NCI-H524 treated with DMSO at 0.1 percent for 48 hours (cell line): ENCODE data around the gene CD247.

Experiments used
- DNase-seq: peaks from one replicate; lab custom pipeline; 2025; lab: John Stamatoyannopoulos, UW

The CD247 gene

DNA sequence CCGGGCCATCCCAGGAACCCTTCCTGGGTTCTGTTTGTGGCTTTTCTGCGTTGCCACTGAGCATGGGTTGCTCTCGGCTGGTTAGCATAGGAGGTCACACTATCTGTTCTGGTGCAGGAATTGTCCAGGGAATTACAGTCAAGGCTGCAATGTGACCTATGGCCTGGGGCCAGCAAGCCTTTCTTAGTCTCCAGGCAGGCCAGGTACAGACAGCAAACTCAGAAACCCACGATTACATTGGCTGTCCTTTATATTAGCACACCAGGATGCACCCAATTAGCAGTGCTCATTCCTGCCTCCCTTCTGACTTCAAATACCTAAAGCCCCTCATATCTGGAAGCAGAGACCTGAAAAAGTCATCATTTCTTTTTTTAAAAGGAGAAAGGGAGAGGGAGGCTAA is 55.2 kb downstream of the CD247 start:
- DNase-seq: no peak

GRCh38 chr1:167462341-167462740 is 56.0 kb downstream of the CD247 start:
- DNase-seq: no peak

DNA sequence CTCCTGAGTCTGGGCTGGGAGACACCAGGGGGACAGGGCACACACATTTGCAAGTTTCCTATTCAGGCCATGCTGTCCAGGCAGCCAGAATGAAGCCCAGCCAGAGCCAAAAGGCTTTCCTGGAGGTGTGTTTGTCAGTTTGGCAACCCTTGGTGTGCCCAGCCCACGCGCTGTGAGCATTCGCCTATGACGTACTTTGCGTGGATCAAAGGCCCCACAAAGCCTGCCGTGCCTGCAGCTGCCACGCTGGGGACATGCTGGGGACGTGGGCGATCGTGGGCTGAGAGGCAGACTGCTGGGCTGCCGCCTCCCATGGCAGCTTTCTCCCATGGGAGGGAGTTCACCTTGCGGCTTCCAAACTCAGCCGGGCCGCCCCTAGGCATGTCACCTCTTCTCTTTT is 57.5 kb downstream of the CD247 start:
- no peak for DNase-seq

DNA sequence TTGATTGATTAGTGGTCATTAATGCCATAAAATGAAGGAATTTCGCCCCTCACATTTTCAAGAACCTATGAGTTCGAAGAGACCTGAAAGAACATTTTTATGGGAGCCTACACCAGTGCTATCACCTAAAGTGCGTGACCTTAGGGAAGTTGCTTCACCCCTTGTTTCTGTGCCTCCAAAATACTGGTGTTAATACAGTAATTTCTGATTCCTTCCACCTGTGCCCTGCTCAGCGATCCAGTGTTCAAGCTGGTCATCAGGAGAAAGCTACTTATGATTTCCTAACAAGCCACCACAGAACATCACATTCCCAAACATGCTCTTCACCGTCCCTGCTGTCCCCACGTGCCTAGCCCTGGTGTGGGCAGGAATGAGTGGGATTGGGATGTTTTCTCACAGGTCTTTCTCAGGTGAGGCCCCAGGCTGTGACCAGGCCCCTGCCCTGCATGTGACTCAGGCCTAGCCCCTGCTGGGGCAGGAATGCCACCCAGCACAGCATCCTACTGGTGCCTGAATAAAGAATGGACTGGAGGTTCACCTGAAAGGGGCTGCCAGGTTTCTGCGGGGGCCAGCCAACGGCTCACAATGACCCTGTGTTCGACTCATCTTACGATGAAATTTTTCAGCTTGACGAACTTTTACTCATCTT is 60.3 kb downstream of the CD247 start:
- DNase-seq: no peak

DNA sequence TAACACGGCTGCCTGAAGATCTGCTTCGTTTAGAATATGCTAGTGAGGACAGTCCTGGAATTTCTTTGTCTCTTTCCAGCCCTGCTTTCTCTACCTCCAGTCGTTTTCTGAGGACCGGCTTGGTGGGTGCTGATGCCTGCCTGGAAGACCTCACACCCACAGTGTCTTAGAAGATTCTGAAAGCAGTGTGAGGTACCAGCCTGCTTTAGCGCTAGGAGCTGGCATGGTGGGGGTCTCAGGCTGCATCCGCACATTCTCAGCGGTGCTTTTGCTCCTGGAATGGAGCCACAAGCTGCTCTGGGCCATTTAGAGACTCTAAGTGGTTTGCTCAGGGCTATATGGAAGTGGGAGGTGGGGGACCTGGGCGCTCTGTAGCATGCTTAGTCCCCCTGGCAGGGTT is 61.4 kb downstream of the CD247 start:
- no peak for DNase-seq

GRCh38 chr1:167456524-167456923 is 61.8 kb downstream of the CD247 start:
- no peak for DNase-seq

GRCh38 chr1:167455786-167456446 is 62.4 kb downstream of the CD247 start:
- DNase-seq: no peak

- no peak for DNase-seq
These were observed 63.2 kb downstream of the CD247 start for GRCh38 chr1:167454894-167455785.

GRCh38 chr1:167454304-167454893 is 63.9 kb downstream of the CD247 start:
- no peak for DNase-seq

- DNase-seq: no peak
These were observed 65.2 kb downstream of the CD247 start for GRCh38 chr1:167453123-167453522.

DNA sequence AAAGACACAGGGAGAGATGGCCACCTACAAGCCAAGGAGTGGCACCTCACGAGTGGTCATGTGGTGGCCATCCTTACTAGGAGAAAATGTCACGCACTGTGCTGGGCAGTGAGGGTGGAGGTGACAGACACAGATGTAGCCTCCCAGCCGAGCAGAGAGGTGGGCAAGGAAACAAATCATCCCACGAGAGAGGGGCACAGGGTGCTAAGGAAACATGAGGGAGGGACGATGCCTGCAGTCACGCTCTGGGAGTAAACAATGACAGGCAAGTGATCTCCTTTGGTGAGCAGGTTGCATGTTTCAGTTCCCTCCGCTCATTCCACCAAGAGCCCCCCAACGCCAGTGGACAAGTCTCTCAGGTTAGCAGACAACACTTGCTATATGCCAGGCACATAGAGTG is 65.8 kb downstream of the CD247 start:
- DNase-seq: no peak

- DNase-seq: no peak
These were observed 67.5 kb downstream of the CD247 start for GRCh38 chr1:167450843-167451242.

GRCh38 chr1:167447521-167448136 is 70.7 kb downstream of the CD247 start:
- no peak for DNase-seq

DNA sequence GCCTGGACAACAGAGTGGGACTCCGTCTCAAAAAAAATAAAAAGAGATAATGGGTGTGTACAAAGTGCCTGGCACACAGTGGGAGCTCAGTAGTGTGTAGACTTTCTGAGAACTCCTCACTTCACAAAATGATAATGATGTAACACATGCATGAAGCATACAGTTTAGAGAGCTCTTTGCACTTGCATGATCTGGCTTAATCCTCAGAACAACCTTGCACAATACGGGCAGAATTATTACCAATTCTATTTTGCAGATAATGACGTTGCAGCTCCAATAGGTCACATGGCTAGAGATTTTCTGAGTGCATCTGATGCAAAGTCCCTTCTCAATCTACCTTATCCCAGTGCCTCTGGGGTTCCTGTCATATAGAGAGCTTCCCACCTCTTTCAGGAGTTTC is 71.4 kb downstream of the CD247 start:
- DNase-seq: no peak

DNA sequence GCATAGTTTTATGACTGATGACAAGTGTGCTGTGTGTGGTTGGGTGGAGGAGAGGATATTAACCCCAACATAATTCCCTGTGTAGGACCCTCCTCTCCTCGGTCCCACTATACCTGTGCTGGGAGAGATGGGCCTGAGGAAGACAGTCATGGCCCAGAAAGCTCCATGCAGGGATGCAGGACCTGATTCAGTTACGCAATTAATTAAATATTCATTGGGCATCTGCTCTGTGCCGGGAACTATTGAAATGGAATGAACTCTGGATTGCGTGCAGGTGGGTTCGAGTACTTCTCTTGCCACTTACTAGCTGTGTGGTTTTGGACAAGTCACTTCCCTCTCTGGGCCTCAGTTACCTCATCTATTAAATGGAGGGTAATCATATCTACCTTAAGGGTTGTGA is 74.6 kb downstream of the CD247 start:
- no peak for DNase-seq

GRCh38 chr1:167442854-167443565 is 75.3 kb downstream of the CD247 start:
- DNase-seq: no peak

GRCh38 chr1:167442142-167442848 is 76.0 kb downstream of the CD247 start:
- no peak for DNase-seq

- DNase-seq: no peak
These were observed 77.1 kb downstream of the CD247 start for GRCh38 chr1:167441222-167441621.

DNA sequence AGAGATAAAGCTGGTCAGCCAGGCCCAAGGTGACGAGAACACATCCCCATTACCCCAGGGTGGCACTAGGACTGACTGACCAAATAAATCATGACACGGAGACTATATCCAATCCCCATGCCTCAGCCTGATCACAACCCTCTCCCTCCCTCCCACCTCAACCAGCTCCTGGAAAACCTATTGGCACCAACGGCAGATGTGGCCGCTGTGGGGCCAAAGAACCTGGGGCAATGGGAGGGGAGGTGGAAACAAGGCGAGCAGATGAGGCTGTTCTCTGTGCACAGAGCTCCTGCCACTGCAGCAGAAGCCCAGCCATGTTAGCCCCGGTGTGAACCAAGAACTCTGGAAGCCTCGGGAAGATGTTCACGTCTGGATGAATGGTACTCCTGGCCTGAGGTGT is 77.6 kb downstream of the CD247 start:
- no peak for DNase-seq

- no peak for DNase-seq
These were observed 78.0 kb downstream of the CD247 start for GRCh38 chr1:167440345-167440744.
